Right hindlimb (tissue), 1 donor: ENCODE results near the gene SLC16A10.
A peak's percentile ranks its signal among the peaks of the same experiment; 100 is the strongest.
"Not testable (repeated sequence)": the region's sequence is repeated elsewhere in the genome, so short reads cannot be mapped to it uniquely, and the experiment has no call there.

Experiments used
- DNase-seq: peaks from one replicate; pipeline ENCODE4 v3.0.0-alpha.2; 2018

Gene SLC16A10

GRCh38 chr6:111221804-111222203 lies 134.5 kb downstream of the SLC16A10 start:
- DNase-seq: no peak

- no peak for DNase-seq
These were observed 135.0 kb downstream of the SLC16A10 start for GRCh38 chr6:111222341-111222740.

- DNase-seq: no peak
These were observed 140.8 kb downstream of the SLC16A10 start for GRCh38 chr6:111228094-111228493.

- no peak for DNase-seq
These were observed 143.2 kb downstream of the SLC16A10 start for GRCh38 chr6:111230351-111231089.

GRCh38 chr6:111231090-111231459 lies 143.8 kb downstream of the SLC16A10 start:
- no peak for DNase-seq

GRCh38 chr6:111237852-111238251 lies 150.5 kb downstream of the SLC16A10 start:
- no peak for DNase-seq

- no peak for DNase-seq
These were observed 151.3 kb downstream of the SLC16A10 start for GRCh38 chr6:111238464-111239119.

GRCh38 chr6:111239461-111239860 lies 152.2 kb downstream of the SLC16A10 start:
- DNase-seq: no peak

GRCh38 chr6:111242452-111242851 lies 155.1 kb downstream of the SLC16A10 start:
- DNase-seq: no peak

GRCh38 chr6:111243095-111243494 lies 155.8 kb downstream of the SLC16A10 start:
- peak; percentile 18 for DNase-seq

GRCh38 chr6:111248789-111249188 lies 161.5 kb downstream of the SLC16A10 start:
- no peak for DNase-seq

- no peak for DNase-seq
These were observed 163.6 kb downstream of the SLC16A10 start for GRCh38 chr6:111250791-111251354.

GRCh38 chr6:111252726-111253125 lies 165.4 kb downstream of the SLC16A10 start:
- DNase-seq: no peak

GRCh38 chr6:111254004-111254778 lies 166.9 kb downstream of the SLC16A10 start:
- no peak for DNase-seq

GRCh38 chr6:111254779-111255166 lies 167.5 kb downstream of the SLC16A10 start:
- DNase-seq: no peak

GRCh38 chr6:111255838-111256237 lies 168.5 kb downstream of the SLC16A10 start:
- not testable (repeated sequence) for DNase-seq

GRCh38 chr6:111256646-111257045 lies 169.3 kb downstream of the SLC16A10 start:
- no peak for DNase-seq

GRCh38 chr6:111258010-111258409 lies 170.7 kb downstream of the SLC16A10 start:
- DNase-seq: no peak

- no peak for DNase-seq
These were observed 171.3 kb downstream of the SLC16A10 start for GRCh38 chr6:111258615-111259088.

- peak; percentile 99 for DNase-seq
These were observed 172.0 kb downstream of the SLC16A10 start for GRCh38 chr6:111259089-111259831.

- no peak for DNase-seq
These were observed 173.4 kb downstream of the SLC16A10 start for GRCh38 chr6:111260570-111261298.

GRCh38 chr6:111263837-111264236 lies 176.5 kb downstream of the SLC16A10 start:
- no peak for DNase-seq
